H1 (cell line): Measurements from ENCODE around the gene KRT4. TPM values are rescaled to one million over a fixed set of nuclear protein-coding genes. Genes with fewer than 3 reads are reported as not detected.

Experiments used
- EGR1 ChIP-seq: IDR thresholded peaks from 2 replicates; pipeline ENCODE4 v1.6.1; 2011; ENCODE audit warnings: low read depth, low read length, borderline replicate concordance
- RNF2 ChIP-seq: fragments of 200-900, 300-1000 bp; sonication (generic); IDR thresholded peaks from 2 replicates; pipeline ENCODE4 v1.7.1; 2016; ENCODE audit warnings: borderline replicate concordance, low read depth, mild to moderate bottlenecking, antibody characterized with exemption, low read length; ENCODE audit not compliant: poor library complexity, severe bottlenecking; ENCODE audit errors: missing control alignments
- TAF7 ChIP-seq: optimal IDR thresholded peaks from 2 replicates; pipeline ENCODE3; 2011; ENCODE audit warnings: low read depth, mild to moderate bottlenecking, inconsistent platforms, low read length, moderate library complexity, borderline replicate concordance
- polyA plus RNA-seq, 7 experiments: library from polyadenylated mRNA; depleted of rRNA in 3 of 7; stranded (reverse) in 5 of 7; unstranded in 2 of 7; fragments of >200 nt in 5 of 7; fragments of 200-250 nt in 2 of 7; gene quantifications; 1 replicate in 5 of 7; 2 replicates in 1 of 7; 4 replicates in 1 of 7; pipeline versions ENCODE4 v1.2.1 to v1.2.3, GENCODE V29; 2011 to 2013; ENCODE audit warnings: missing spikeins in 2 of 7, mixed read lengths in 2 of 7
- total RNA-seq: library from RNA; stranded (reverse); fragmentation: NEBNext Ultra II Directional; extraction: Animal tissue kit (Norgen Biotek cat#: 25700); gene quantifications from 2 replicates; pipeline ENCODE4 v1.2.1, GENCODE V29; 2021

The KRT4 gene
- total and polyA plus RNA-seq, 2 of the 8 experiments (the other 6 are each of a cell fraction or from before 2014, with no cell fraction given): not detected

DNA sequence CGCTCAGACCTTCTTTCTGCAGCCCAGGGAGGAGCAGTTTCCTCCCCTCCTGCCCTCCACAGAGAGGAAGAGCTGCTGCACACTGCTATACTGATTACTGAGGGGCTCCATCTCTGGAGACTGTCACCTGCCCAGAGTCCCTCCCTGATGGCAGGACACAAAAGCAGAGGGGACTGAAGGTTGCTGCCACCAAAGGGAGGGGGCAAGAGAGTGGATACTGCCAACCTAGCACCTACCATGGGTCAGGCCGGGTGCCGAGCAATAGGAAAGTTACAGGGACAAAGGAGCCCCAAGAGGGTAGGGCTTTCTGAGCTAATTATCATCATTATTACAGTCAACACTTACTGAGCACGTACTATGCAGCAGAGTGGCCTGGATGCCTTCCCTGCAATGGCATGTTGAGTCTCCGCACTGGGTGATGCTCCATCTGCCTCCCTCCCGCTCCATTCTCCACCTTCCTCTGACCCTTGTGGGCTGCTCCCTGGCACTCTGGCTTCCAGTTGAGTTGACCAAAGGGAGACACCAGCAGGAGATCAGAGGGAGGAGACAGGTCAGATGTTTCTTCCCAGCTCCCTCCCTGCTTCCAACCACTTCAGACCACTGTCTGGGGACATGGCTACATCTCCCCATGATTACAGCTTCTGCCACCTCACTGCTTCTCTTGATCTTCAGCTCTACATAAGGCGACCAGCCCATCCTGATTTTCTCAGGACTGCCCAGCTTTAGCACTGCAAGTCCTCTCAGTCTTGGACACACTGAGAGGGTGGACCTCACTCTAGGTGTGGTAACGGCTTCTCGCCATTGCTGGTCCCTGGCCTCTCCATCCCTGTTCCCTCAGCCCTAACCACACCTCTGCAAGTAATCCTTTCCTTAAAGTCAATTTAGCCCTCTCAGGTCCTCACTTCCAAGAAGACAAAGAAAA lies 22.8 kb upstream of the KRT4 start (continued):
- no peak for TF ChIP-seq TAF7
- TF ChIP-seq RNF2: no peak
- no peak for TF ChIP-seq EGR1
